ENCODE measurements around the gene MTSS2.
A peak's percentile ranks its signal among the peaks of the same experiment; 100 is the strongest.

Gene MTSS2

DNA sequence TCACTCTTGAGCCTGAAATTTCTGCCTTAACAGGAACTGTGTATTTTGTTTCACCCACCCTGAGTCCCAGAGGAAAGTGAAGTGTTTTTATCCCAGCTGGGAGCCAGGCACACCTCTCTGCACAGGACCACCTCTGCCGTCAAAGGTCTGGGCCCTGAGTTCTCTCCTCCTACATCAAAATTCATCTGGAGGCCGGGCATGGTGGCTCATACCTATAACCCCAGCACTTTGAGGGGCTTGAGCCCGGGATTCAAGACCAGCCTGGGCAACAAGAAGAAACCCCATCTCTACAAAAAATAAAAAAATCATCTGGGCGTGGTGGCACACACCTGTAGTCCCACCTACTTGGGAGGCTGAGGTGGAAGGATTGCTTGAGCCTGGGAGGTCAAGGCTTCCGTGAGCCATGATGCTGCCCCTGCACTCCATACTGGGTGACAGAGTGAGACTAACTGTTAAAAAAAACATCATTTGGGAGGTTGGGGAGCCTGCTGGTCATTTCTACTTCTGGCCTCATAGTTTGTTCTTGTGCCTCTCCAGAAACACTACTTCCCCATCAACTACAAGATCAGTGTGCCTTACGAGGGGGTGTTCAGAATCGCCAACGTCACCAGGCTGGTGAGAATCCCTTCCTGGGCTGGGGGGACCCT, 29.7 kb downstream of the MTSS2 start (continued):
- TF ChIP-seq PRDM1 (tag by site-specific recombination; IDR thresholded peaks at IDR 0.05): no peak

DNA sequence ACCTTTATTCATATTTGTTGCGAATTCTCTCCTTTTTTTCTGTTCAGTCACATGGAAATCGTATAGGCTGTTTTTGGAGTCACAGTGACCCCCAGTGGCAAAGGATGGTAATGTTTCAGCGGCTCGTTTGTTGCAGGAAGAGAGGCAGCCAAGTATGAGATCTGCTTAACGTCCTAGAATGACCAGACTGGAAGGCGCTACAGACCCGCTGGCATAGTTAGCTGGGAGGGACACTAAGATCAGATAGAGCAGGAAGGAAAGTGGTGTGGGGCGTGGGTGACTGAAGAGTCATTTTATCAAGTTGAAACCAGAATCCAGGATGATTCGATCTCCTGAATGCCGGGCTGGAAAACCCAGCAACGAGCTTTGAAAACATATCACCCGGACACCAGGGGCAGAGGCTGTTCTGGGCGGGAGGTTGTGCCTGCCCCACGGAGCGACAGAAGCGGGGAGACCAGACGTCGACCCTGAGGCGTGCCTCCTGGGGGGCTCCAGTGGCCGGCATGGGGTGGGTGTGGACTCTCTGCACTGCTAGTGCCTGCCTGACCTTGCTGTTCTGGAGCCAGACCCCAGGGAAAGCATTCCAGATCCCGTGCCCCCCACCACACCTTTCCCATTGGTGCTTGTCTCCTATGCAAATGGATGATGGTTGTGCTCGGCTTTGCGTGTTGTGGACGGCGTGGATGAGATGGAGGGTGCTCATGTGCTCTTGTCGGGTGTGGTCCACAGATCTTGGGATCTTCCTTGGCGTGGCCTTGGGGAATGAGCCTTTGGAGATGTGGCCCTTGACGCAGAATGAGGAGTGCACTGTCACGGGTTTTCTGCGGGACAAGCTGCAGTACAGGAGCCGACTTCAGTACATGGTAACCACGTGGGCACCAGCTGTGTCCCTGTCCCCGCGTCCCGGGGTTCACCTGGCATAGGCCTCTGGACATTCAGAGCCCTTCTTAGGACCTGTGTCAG, 31.8 kb downstream of the MTSS2 start:
- Histone ChIP-seq H3K9me3 (ENCODE audit: control insufficient read depth, insufficient read depth, low read depth, low read length) (no peaks in the 10 kb centered on the region), H3K4me1 (ENCODE audit: control insufficient read depth, insufficient read depth, low read length) (no peaks in the 10 kb centered on the region), H3K4me3 (ENCODE audit: low read depth, low read length) (no peak overlapping the region; the same call in 1 of the 2 replicates), H3K27ac (ENCODE audit: extremely low read depth, low read depth, low read length) (no peak overlapping the region), H3K36me3 (ENCODE audit: control insufficient read depth in 2 of 2, insufficient read depth in 1 of 2, low read length in 2 of 2) (no peaks in the 10 kb centered on the region)
- POLR2A ChIA-PET: interaction anchor here (1.1 kb wide), 1 partner anchor 274 kb away, joined by 3 read pairs; no protein-coding TSS in a partner anchor
- CTCF ChIA-PET: interaction anchor here (0.6 to 4.2 kb wide), 30 partner anchors 8 to 885 kb away, joined by 3 to 27 read pairs (median 4); no protein-coding TSS in a partner anchor
- TF ChIP-seq GLIS2 (tag by site-specific recombination; IDR thresholded peaks at IDR 0.05) (peak; percentile 26; the same call in 1 of the 2 replicates), ZNF366 (tag by site-specific recombination; conservative IDR thresholded peaks at IDR 0.05) (0 out of 2 replicates have a peak, but pooled peaks have one; percentile 26), ZNF274 (IDR thresholded peaks at IDR 0.05; ENCODE audit: low read length) (no peak), ZNF274 (tag by site-specific recombination; IDR thresholded peaks at IDR 0.05; ENCODE audit: borderline replicate concordance) (no peak), ZNF777 (tag by site-specific recombination; IDR thresholded peaks at IDR 0.05; ENCODE audit: borderline replicate concordance) (0 out of 2 replicates have a peak, but pooled peaks have one; percentile 11), ZNF202 (tag by site-specific recombination; IDR thresholded peaks at IDR 0.05; ENCODE audit: borderline replicate concordance) (no peak), ZNF555 (tag by site-specific recombination; conservative IDR thresholded peaks at IDR 0.05) (no peak), ZNF621 (tag by site-specific recombination; IDR thresholded peaks at IDR 0.05) (no peak), KLF8 (tag by site-specific recombination; IDR thresholded peaks at IDR 0.05) (0 out of 2 replicates have a peak, but pooled peaks have one; percentile 2), ZNF837 (tag by site-specific recombination; IDR thresholded peaks at IDR 0.05) (no peak), ZNF239 (tag by site-specific recombination; IDR thresholded peaks at IDR 0.05) (no peak), ZNF510 (tag by site-specific recombination; IDR thresholded peaks at IDR 0.05; ENCODE audit: insufficient replicate concordance) (no peak), ZIC2 (tag by site-specific recombination; IDR thresholded peaks at IDR 0.05) (no peak), ZNF311 (tag by site-specific recombination; IDR thresholded peaks at IDR 0.05; ENCODE audit: borderline replicate concordance) (no peak), ZNF248 (tag by site-specific recombination; IDR thresholded peaks at IDR 0.05) (no peak), ZNF501 (tag by site-specific recombination; IDR thresholded peaks at IDR 0.05) (no peak), ZXDB (tag by site-specific recombination; IDR thresholded peaks at IDR 0.05) (0 out of 2 replicates have a peak, but pooled peaks have one; percentile 9), ZNF302 (tag by site-specific recombination; IDR thresholded peaks at IDR 0.05; ENCODE audit: low read depth) (no peak), ZNF140 (tag by site-specific recombination; IDR thresholded peaks at IDR 0.05) (no peak), ZNF707 (tag by site-specific recombination; IDR thresholded peaks at IDR 0.05) (no peak), ZFP37 (tag by site-specific recombination; IDR thresholded peaks at IDR 0.05) (no peak), HOXA7 (CRISPR knock-in tag; IDR thresholded peaks at IDR 0.05; ENCODE audit: borderline replicate concordance) (no peak), ZFP41 (tag by site-specific recombination; IDR thresholded peaks at IDR 0.05; ENCODE audit: borderline replicate concordance) (no peak), ZNF600 (tag by site-specific recombination; IDR thresholded peaks at IDR 0.05) (peak; percentile 65; the same call in 1 of the 2 replicates)
- TF ChIP-seq, protein P1, sequence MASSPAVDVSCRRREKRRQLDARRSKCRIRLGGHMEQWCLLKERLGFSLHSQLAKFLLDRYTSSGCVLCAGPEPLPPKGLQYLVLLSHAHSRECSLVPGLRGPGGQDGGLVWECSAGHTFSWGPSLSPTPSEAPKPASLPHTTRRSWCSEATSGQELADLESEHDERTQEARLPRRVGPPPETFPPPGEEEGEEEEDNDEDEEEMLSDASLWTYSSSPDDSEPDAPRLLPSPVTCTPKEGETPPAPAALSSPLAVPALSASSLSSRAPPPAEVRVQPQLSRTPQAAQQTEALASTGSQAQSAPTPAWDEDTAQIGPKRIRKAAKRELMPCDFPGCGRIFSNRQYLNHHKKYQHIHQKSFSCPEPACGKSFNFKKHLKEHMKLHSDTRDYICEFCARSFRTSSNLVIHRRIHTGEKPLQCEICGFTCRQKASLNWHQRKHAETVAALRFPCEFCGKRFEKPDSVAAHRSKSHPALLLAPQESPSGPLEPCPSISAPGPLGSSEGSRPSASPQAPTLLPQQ (tag by site-specific recombination; IDR thresholded peaks at IDR 0.05): no peak
- TF ChIP-seq, protein P2, sequence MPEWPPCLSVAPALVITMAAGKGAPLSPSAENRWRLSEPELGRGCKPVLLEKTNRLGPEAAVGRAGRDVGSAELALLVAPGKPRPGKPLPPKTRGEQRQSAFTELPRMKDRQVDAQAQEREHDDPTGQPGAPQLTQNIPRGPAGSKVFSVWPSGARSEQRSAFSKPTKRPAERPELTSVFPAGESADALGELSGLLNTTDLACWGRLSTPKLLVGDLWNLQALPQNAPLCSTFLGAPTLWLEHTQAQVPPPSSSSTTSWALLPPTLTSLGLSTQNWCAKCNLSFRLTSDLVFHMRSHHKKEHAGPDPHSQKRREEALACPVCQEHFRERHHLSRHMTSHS (tag by site-specific recombination; IDR thresholded peaks at IDR 0.05): no peak
- TF ChIP-seq, protein P3, sequence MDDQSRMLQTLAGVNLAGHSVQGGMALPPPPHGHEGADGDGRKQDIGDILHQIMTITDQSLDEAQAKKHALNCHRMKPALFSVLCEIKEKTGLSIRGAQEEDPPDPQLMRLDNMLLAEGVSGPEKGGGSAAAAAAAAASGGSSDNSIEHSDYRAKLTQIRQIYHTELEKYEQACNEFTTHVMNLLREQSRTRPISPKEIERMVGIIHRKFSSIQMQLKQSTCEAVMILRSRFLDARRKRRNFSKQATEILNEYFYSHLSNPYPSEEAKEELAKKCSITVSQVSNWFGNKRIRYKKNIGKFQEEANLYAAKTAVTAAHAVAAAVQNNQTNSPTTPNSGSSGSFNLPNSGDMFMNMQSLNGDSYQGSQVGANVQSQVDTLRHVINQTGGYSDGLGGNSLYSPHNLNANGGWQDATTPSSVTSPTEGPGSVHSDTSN (CRISPR knock-in tag; IDR thresholded peaks at IDR 0.05): no peak
- TF ChIP-seq, protein P4, sequence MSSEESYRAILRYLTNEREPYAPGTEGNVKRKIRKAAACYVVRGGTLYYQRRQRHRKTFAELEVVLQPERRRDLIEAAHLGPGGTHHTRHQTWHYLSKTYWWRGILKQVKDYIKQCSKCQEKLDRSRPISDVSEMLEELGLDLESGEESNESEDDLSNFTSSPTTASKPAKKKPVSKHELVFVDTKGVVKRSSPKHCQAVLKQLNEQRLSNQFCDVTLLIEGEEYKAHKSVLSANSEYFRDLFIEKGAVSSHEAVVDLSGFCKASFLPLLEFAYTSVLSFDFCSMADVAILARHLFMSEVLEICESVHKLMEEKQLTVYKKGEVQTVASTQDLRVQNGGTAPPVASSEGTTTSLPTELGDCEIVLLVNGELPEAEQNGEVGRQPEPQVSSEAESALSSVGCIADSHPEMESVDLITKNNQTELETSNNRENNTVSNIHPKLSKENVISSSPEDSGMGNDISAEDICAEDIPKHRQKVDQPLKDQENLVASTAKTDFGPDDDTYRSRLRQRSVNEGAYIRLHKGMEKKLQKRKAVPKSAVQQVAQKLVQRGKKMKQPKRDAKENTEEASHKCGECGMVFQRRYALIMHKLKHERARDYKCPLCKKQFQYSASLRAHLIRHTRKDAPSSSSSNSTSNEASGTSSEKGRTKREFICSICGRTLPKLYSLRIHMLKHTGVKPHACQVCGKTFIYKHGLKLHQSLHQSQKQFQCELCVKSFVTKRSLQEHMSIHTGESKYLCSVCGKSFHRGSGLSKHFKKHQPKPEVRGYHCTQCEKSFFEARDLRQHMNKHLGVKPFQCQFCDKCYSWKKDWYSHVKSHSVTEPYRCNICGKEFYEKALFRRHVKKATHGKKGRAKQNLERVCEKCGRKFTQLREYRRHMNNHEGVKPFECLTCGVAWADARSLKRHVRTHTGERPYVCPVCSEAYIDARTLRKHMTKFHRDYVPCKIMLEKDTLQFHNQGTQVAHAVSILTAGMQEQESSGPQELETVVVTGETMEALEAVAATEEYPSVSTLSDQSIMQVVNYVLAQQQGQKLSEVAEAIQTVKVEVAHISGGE (tag by site-specific recombination; conservative IDR thresholded peaks at IDR 0.05; ENCODE audit: low read depth): no peak
